Measurements from ENCODE around the gene LRRC53. TPM values are rescaled to one million over a fixed set of nuclear protein-coding genes. Genes with fewer than 3 reads are reported as not detected.

The LRRC53 gene
- total and polyA plus RNA-seq, 2 experiments from 2014 or later, result 0.09 to 0.16 TPM

DNA sequence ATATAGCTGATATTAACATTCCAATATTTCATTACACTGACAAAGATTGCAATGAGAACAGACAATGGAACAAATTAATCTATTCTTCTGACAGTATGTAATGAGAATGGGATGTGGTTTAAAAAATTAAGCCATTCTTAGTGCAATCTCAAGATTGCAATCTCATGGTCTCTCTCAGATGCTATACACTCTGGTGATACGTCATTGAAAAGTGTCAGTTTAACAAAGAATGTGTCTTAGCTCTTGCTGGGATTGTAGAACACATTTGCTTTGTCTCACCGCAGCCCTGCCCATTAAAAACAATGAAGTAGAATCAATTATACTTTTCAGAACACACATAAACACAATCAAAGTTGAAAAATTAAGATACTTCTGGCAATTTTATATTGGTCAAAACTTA lies 55.2 kb downstream of the LRRC53 start:
- Histone ChIP-seq H3K27me3 (no peaks in the 10 kb centered on the region), H3K36me3 (no peaks in the 10 kb centered on the region), H3K4me3 (no peak overlapping the region), H3K27ac (no peak overlapping the region), H3K9me3 (ENCODE audit: low read depth) (no peaks in the 10 kb centered on the region), H3K4me1 (ENCODE audit: low read depth) (no peaks in the 10 kb centered on the region)
- no peak for DNase-seq (ENCODE audit: low read depth in 1 of 2, low spot score in 1 of 2)
- TF ChIP-seq, protein P1, sequence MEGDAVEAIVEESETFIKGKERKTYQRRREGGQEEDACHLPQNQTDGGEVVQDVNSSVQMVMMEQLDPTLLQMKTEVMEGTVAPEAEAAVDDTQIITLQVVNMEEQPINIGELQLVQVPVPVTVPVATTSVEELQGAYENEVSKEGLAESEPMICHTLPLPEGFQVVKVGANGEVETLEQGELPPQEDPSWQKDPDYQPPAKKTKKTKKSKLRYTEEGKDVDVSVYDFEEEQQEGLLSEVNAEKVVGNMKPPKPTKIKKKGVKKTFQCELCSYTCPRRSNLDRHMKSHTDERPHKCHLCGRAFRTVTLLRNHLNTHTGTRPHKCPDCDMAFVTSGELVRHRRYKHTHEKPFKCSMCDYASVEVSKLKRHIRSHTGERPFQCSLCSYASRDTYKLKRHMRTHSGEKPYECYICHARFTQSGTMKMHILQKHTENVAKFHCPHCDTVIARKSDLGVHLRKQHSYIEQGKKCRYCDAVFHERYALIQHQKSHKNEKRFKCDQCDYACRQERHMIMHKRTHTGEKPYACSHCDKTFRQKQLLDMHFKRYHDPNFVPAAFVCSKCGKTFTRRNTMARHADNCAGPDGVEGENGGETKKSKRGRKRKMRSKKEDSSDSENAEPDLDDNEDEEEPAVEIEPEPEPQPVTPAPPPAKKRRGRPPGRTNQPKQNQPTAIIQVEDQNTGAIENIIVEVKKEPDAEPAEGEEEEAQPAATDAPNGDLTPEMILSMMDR (IDR thresholded peaks at IDR 0.05; ENCODE audit: low read depth, low read length), result no peak

DNA sequence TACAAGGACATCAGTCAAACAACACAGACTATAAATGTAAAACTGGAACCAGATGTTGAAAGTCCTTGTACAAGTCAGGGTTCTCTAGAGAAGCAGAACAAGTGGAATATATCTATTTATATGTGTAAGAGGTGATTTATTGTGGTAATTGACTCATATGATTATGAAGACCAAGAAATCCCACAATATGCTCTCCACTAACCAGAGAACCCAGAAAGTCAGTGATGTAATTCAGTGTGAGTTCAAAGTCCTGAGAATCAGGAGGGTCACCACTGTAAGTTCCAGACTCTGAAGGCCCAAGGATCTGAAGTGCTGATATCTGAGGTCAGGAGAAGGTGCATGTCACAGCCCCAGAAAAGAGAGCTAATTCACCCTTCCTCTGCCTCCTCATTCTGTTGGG lies 57.0 kb downstream of the LRRC53 start:
- no peak overlapping the region for H3K4me3 ChIP-seq
- no peaks in the 10 kb centered on the region for H3K27me3 ChIP-seq
- H3K27ac ChIP-seq, result no peak overlapping the region
- no peaks in the 10 kb centered on the region for H3K9me3 ChIP-seq (ENCODE audit: low read depth)
- H3K4me1 ChIP-seq (ENCODE audit: low read depth), result no peaks in the 10 kb centered on the region
- no peak for DNase-seq (ENCODE audit: low read depth in 1 of 2, low spot score in 1 of 2)
- TF ChIP-seq, protein P1 (IDR thresholded peaks at IDR 0.05; ENCODE audit: low read depth, low read length), result no peak
- no peaks in the 10 kb centered on the region for H3K36me3 ChIP-seq

DNA sequence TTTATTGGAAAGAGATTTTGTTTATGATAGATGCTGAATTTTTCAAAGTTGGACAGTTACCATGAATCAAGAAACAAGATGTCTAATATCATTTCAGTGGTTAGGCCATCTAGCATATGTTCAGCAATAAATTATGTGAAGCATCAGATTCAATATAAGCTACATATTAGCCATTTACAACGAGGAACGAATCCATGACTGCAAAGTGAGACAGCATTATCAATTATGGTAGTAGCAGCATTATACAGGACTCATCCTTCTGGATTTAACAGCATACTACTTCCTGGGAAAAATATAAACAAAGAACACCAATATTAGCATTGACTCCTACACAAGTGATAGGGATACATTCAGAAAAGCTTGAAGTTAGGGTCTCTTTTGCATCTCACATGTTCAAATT lies 59.1 kb downstream of the LRRC53 start:
- Histone ChIP-seq H3K4me1 (ENCODE audit: low read depth) (no peaks in the 10 kb centered on the region), H3K9me3 (ENCODE audit: low read depth) (no peaks in the 10 kb centered on the region), H3K36me3 (no peaks in the 10 kb centered on the region), H3K4me3 (no peak overlapping the region), H3K27ac (no peak overlapping the region), H3K27me3 (no peaks in the 10 kb centered on the region)
- TF ChIP-seq, protein P1 (IDR thresholded peaks at IDR 0.05; ENCODE audit: low read depth, low read length), result no peak
- DNase-seq (ENCODE audit: low read depth in 1 of 2, low spot score in 1 of 2), result no peak

DNA sequence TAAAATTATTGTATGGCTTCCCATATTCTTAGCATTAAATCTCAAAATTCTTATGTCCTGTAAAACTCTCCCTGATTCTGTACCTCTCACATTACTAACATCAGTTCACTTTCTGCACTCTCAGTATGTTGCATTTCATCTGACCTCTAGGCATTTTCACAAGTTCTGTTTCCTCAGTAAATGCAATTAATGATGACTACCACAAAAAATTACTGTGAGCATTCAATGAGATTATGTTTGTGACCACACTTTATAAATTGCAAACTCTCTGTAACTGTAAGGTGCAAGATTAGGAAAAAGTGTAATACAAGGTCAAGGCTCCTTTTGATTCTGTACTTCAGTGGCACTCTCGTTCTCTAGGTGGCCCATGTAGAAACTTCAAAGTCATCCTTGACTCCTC lies 60.4 kb downstream of the LRRC53 start:
- TF ChIP-seq, protein P1 (IDR thresholded peaks at IDR 0.05; ENCODE audit: low read depth, low read length), result no peak
- H3K4me3 ChIP-seq, result no peak overlapping the region
- H3K27me3 ChIP-seq, result no peaks in the 10 kb centered on the region
- H3K4me1 ChIP-seq (ENCODE audit: low read depth), result no peaks in the 10 kb centered on the region
- no peaks in the 10 kb centered on the region for H3K36me3 ChIP-seq
- H3K27ac ChIP-seq, result no peak overlapping the region
- H3K9me3 ChIP-seq (ENCODE audit: low read depth), result no peaks in the 10 kb centered on the region
- no peak for DNase-seq (ENCODE audit: low read depth in 1 of 2, low spot score in 1 of 2)

DNA sequence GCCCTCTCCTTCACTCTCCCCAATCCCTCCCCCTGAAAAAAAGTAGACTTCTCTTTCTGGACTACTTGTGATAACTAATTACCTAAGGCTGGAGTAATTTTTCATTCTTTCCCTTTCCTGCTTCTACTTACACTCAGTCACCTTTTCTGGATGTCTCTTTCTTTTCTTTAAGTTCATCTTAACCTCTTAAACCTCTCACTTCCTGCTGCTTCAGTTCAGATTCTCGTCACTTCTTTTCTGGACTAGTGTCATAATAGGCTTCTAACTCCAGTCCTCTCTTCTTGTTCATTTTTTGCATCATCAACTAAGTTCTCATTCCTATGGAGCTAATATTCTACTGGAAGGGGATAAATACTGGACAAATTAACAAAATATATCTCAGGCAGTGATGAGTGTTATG lies 75.4 kb downstream of the LRRC53 start:
- no peak overlapping the region for H3K27ac ChIP-seq
- peaks cover 23% of the 10 kb centered on the region for H3K4me1 ChIP-seq (ENCODE audit: low read depth)
- H3K27me3 ChIP-seq, result no peaks in the 10 kb centered on the region
- DNase-seq (ENCODE audit: low read depth in 1 of 2, low spot score in 1 of 2), result no peak
- no peaks in the 10 kb centered on the region for H3K36me3 ChIP-seq
- TF ChIP-seq, protein P1 (IDR thresholded peaks at IDR 0.05; ENCODE audit: low read depth, low read length), result no peak
- H3K4me3 ChIP-seq, result no peak overlapping the region
- no peaks in the 10 kb centered on the region for H3K9me3 ChIP-seq (ENCODE audit: low read depth)

DNA sequence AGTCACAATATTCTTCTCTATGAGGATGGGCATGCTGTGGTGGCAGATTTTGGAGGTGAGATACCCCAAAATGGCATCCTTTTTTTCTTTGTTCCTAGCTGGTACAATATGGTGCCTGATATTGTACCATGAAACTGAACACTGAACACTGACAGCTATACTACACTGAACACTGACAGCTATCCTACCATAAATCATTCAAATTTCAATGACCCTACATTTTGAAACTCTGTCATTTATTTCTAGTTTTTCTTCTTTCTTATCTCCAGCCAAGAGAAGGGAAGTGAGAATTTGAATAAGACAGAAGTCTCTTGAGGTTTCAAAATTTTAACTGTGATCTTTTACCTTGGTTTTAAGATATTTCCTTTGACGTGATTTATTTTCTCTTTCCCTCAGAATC lies 76.3 kb downstream of the LRRC53 start:
- TF ChIP-seq, protein P1 (IDR thresholded peaks at IDR 0.05; ENCODE audit: low read depth, low read length), result no peak
- no peaks in the 10 kb centered on the region for H3K27me3 ChIP-seq
- no peaks in the 10 kb centered on the region for H3K36me3 ChIP-seq
- H3K9me3 ChIP-seq (ENCODE audit: low read depth), result no peaks in the 10 kb centered on the region
- H3K4me1 ChIP-seq (ENCODE audit: low read depth), result peaks cover 28% of the 10 kb centered on the region
- DNase-seq (ENCODE audit: low read depth in 1 of 2, low spot score in 1 of 2), result no peak
- no peak overlapping the region for H3K4me3 ChIP-seq
- no peak overlapping the region for H3K27ac ChIP-seq

All from cardiac muscle cell (in vitro differentiated cells and primary cell).